IPS DF 6.9 (cell line): ENCODE results near the gene METTL21A.
A peak's percentile ranks its signal among the peaks of the same experiment; 100 is the strongest.

Experiments
- DNase-seq: peaks from one replicate; pipeline ENCODE4 v3.0.0-alpha.2; 2013; ENCODE audit warnings: low read depth, low spot score
- H3K27ac ChIP-seq: one replicate; pipeline ENCODE4 v1.5.1; 2013; ENCODE audit warnings: low read length, control low read depth
- H3K27me3 ChIP-seq: 2 replicates; pipeline ENCODE4 v1.6.1; 2013; ENCODE audit warnings: mild to moderate bottlenecking, low read length; ENCODE audit not compliant: control insufficient read depth, insufficient read depth
- H3K36me3 ChIP-seq: 2 replicates; pipeline ENCODE4 v1.6.1; 2013; ENCODE audit warnings: low read length; ENCODE audit not compliant: control insufficient read depth, insufficient read depth
- H3K4me1 ChIP-seq: 2 replicates; pipeline ENCODE4 v1.6.1; 2013; ENCODE audit warnings: low read length; ENCODE audit not compliant: control insufficient read depth, insufficient read depth
- H3K4me3 ChIP-seq: 2 replicates; pipeline ENCODE4 v1.5.1; 2013; ENCODE audit warnings: mild to moderate bottlenecking, low read length
- H3K9me3 ChIP-seq: 2 replicates; pipeline ENCODE4 v1.6.1; 2013; ENCODE audit warnings: low read length, inconsistent platforms; ENCODE audit not compliant: control insufficient read depth, insufficient read depth
- WGBS: extraction: QIAGEN DNeasy Blood & Tissue Kit; methylation state at CpG from one replicate; pipeline ENCODE4 v1.1.7; 2013; ENCODE audit warnings: mixed read lengths, missing lambda C conversion rate; ENCODE audit not compliant: insufficient read length, insufficient coverage; 5-methylcytosine and 5-hydroxymethylcytosine counted together

METTL21A gene

GRCh38 chr2:207625014-207625907 lies at the start of gene METTL21A:
Gene METTL21A, minus strand, starts transcription at chr2:207625394. Its CDS starts 1,019 bp downstream, at chr2:207624375.
- no CpG with 5 or more reads among the region's 92 CpGs for WGBS
- no peak for DNase-seq
- Histone ChIP-seq H3K27me3 (no peaks in the 10 kb centered on the region), H3K4me1 (no peaks in the 10 kb centered on the region), H3K36me3 (peaks cover 3% of the 10 kb centered on the region; the same call in 1 of the 2 replicates), H3K9me3 (no peaks in the 10 kb centered on the region), H3K4me3 (peak within 1 kb of the TSS; percentile 78), H3K27ac (no peak within 1 kb of the TSS)

DNA sequence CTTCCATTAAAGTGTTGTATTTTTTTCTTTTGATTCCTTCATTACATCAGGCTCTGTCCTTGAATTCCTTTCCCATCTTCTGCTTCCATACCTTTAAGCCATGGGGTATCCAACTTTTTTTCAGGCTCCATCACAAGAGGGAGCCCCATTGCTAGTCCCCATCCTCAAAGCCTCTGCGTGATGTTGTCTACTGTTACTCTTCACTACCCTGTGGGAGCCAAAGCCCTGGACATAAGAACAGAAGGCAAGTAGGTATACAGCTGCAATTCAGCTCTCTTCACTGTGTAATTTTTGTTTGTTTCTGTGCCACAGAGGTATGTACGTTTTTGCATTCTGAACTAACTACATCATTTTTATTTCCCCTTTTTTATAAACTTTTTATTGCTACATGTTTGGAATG lies 49.6 kb upstream of the METTL21A start:
- no peak for DNase-seq
- no peak overlapping the region for H3K27ac ChIP-seq
- no peaks in the 10 kb centered on the region for H3K27me3 ChIP-seq
- H3K9me3 ChIP-seq = no peaks in the 10 kb centered on the region
- H3K4me1 ChIP-seq = no peaks in the 10 kb centered on the region
- WGBS = no CpG with 5 or more reads among the region's 2 CpGs
- H3K36me3 ChIP-seq = no peaks in the 10 kb centered on the region
- H3K4me3 ChIP-seq = no peak overlapping the region

GRCh38 chr2:207674266-207674774 lies 49.1 kb upstream of the METTL21A start:
- Histone ChIP-seq H3K36me3 (no peaks in the 10 kb centered on the region), H3K4me3 (no peak overlapping the region), H3K27ac (no peak overlapping the region), H3K9me3 (no peaks in the 10 kb centered on the region), H3K27me3 (no peaks in the 10 kb centered on the region), H3K4me1 (no peaks in the 10 kb centered on the region)
- no peak for DNase-seq

GRCh38 chr2:207673431-207673830 lies 48.2 kb upstream of the METTL21A start:
- no peak overlapping the region for H3K4me3 ChIP-seq
- H3K36me3 ChIP-seq = no peaks in the 10 kb centered on the region
- H3K27me3 ChIP-seq = no peaks in the 10 kb centered on the region
- WGBS = no CpG with 5 or more reads among the region's 2 CpGs
- no peak overlapping the region for H3K27ac ChIP-seq
- no peaks in the 10 kb centered on the region for H3K9me3 ChIP-seq
- no peak for DNase-seq
- H3K4me1 ChIP-seq = no peaks in the 10 kb centered on the region

DNA sequence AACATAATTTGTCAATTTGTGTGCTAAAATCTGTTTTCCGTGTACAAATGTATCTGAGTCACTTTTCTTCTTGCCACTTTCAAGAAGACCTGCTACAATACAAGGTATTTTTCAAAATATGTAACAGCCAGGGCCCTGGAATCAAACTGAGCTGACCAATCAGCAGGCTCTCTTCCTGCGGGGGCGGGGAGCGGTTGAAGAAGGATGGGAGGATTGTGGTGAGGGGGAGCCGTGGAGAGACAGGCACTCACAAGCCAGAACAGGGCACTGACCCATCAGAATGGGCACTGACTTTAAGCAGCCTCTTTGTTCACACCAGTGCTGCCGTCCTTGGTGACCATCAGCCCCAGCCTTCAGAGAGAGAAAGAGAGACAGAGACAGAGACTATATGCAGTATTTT lies 45.7 kb upstream of the METTL21A start:
- no CpG with 5 or more reads among the region's 6 CpGs for WGBS
- Histone ChIP-seq H3K36me3 (no peaks in the 10 kb centered on the region), H3K27me3 (no peaks in the 10 kb centered on the region), H3K4me3 (no peak overlapping the region), H3K4me1 (no peaks in the 10 kb centered on the region), H3K27ac (no peak overlapping the region), H3K9me3 (no peaks in the 10 kb centered on the region)
- no peak for DNase-seq

DNA sequence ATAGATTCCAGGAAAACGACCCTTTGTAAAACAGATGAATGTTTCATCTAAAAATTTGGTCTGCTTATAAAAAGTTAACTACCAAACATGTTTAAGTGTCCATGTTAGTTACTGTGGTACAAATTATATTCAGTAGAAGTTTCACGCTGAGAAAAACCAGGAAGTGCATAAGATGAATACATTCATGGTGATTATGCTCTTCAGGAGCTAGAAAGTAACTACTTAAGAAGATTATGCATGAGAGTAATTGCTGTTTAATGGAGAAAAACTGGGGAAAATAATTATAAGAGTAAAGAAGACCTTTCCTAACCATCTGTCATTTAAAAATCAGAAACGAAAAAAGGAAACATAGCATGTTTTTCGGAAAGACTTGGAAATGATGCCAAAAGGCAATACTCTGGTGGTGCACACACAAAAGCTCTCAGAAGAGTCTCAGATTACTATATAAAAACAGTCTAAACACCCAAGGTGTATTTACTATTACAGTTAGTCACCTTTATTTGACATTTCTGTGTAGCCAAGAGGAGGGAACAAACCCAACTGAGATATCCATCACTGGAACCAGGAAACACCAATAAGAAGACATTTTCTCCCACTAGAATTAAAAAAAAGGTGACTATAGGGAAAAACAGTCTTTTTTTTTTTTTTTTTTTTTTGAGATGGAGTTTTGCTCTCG lies 38.8 kb upstream of the METTL21A start:
- Histone ChIP-seq H3K27me3 (no peaks in the 10 kb centered on the region), H3K4me1 (no peaks in the 10 kb centered on the region), H3K4me3 (no peak overlapping the region), H3K36me3 (no peaks in the 10 kb centered on the region), H3K9me3 (no peaks in the 10 kb centered on the region), H3K27ac (no peak overlapping the region)
- DNase-seq = no peak
- WGBS = no CpG with 5 or more reads among the region's 5 CpGs

- H3K4me1 ChIP-seq = no peaks in the 10 kb centered on the region
- DNase-seq = no peak
- no peak overlapping the region for H3K4me3 ChIP-seq
- no peaks in the 10 kb centered on the region for H3K36me3 ChIP-seq
- H3K27ac ChIP-seq = no peak overlapping the region
- WGBS = no CpG with 5 or more reads among the region's 2 CpGs
- no peaks in the 10 kb centered on the region for H3K9me3 ChIP-seq
- no peaks in the 10 kb centered on the region for H3K27me3 ChIP-seq
Observed at GRCh38 chr2:207662203-207662602, 37.0 kb upstream of the METTL21A start.

DNA sequence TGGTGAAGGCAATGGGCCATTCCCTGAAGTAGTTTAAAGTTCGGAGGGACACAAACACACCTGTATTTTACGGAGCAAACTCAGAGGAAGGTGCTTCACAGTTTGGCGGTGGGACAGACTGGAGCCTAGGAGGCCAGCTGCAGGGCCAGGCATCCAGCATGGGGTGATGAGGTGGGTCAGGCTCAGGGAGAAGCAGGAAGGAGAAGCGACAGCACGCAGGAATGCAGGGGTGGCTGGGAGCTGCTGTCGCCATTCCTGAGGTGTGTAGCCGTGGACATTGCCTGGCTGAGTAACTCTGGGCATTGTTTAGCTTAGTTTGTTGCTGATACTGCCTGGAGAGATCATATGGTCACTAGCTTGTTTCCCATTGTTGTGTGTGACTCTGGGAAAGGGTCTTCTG lies 35.8 kb upstream of the METTL21A start:
- Histone ChIP-seq H3K27ac (no peak overlapping the region), H3K36me3 (no peaks in the 10 kb centered on the region), H3K27me3 (no peaks in the 10 kb centered on the region), H3K4me3 (no peak overlapping the region), H3K4me1 (no peaks in the 10 kb centered on the region), H3K9me3 (no peaks in the 10 kb centered on the region)
- DNase-seq = no peak
- WGBS = no CpG with 5 or more reads among the region's 7 CpGs

DNA sequence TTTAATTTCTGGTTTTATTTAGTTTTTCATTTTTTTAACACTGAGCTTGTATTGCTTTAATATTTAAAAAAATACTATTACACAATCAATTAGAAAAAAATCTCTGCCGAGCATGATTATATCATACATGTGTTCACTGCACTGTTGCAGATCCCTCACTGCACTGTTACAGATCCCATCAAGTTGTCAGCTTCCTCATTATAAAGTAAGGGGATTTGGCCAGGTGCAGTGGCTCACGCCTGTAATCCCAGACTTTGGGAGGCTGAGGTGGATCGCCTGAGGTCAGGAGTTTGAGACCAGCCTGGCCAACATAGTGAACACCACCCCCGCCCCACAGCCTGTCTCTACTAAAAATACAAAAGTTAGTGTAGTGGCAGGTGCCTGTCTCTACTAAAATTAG lies 33.0 kb upstream of the METTL21A start:
- no peaks in the 10 kb centered on the region for H3K36me3 ChIP-seq
- no peak for DNase-seq
- H3K27ac ChIP-seq = no peak overlapping the region
- H3K4me1 ChIP-seq = no peaks in the 10 kb centered on the region
- H3K27me3 ChIP-seq = no peaks in the 10 kb centered on the region
- no CpG with 5 or more reads among the region's 4 CpGs for whole genome bisulfite sequencing
- no peaks in the 10 kb centered on the region for H3K9me3 ChIP-seq
- no peak overlapping the region for H3K4me3 ChIP-seq

GRCh38 chr2:207655000-207655399 lies 29.8 kb upstream of the METTL21A start:
- DNase-seq = no peak
- no CpG with 5 or more reads among the region's 4 CpGs for WGBS
- no peaks in the 10 kb centered on the region for H3K27me3 ChIP-seq

More at GRCh38 chr2:207655000-207655399, 29.8 kb upstream of the METTL21A start:
- no peaks in the 10 kb centered on the region for H3K4me1 ChIP-seq
- no peaks in the 10 kb centered on the region for H3K36me3 ChIP-seq
- no peak overlapping the region for H3K27ac ChIP-seq
- H3K9me3 ChIP-seq = no peaks in the 10 kb centered on the region
- no peak overlapping the region for H3K4me3 ChIP-seq
